Right ventricle myocardium inferior (tissue), 1 donor: ENCODE measurements around the gene FAM20C. TPM values are rescaled to one million over a fixed set of nuclear protein-coding genes. Genes with fewer than 3 reads are reported as not detected.
A peak's percentile ranks its signal among the peaks of the same experiment; 100 is the strongest.

Experiments used
- ATAC-seq: fragments of 200-7000 bp; cut with Tn5 transposase; one replicate; pipeline ENCODE4 v1.9.1; 2020; ENCODE audit warnings: mild to moderate bottlenecking, moderate library complexity
- DNase-seq: peaks from one replicate; pipeline ENCODE4 v3.0.0; 2021; ENCODE audit errors: missing footprints
- intact Hi-C: fragments of 100-400 bp; cut with DNase I; formaldehyde crosslinking; loops from one replicate; pipeline ENCODE4 v1.11.0; 2022
- total RNA-seq: library from RNA; stranded (reverse); fragmentation: NEBNext Ultra II Directional; extraction: Animal tissue kit (Norgen Biotek cat#: 25700); gene quantifications from one replicate; pipeline ENCODE4 v1.2.1, GENCODE V29; 2021
- donor health status: DM: no; HTN: yes; CAD: no; lungs with severe emphysema.

Gene FAM20C
- total RNA-seq, 1 donor from 2014 or later = 26.1 TPM

DNA sequence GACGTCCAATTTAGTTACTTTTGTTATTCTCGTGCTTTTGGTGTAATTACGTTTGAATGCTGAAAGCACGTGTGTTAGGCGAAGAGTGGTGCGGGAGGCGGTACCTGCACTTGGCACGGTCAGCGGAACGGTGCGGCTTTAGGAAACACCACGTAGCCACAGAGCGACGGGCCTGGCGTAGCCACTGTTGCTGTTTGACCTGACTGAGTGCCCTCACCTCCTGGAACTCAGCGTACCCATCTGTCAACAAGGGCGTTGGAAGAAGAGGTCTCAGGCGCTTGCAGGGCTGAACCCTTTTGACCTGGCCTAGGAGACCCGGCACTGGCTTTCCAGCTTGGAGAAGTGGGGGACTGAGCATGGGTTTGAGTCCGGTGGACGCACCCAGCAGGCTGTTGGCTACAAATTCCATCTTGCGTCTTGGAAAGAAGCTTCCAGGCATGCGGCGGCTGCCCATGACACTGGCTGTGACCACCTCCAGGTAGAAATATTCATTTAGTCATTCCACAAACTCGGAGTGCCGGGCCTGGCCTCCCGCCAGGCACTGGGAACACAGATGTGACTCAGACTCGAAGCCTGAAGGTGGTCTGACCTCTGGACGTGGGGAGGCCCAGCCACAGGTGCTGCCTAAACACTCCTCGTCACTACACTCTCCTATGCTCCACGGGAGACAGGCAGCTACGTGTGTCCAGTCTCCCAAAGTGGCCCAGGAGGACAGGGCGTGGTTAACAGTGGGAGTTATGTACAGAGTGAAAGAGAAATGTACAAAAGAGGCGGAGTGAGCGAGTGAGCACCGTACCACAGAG, 22.2 kb downstream of the FAM20C start:
- ATAC-seq (no peak), DNase-seq (no peak)

DNA sequence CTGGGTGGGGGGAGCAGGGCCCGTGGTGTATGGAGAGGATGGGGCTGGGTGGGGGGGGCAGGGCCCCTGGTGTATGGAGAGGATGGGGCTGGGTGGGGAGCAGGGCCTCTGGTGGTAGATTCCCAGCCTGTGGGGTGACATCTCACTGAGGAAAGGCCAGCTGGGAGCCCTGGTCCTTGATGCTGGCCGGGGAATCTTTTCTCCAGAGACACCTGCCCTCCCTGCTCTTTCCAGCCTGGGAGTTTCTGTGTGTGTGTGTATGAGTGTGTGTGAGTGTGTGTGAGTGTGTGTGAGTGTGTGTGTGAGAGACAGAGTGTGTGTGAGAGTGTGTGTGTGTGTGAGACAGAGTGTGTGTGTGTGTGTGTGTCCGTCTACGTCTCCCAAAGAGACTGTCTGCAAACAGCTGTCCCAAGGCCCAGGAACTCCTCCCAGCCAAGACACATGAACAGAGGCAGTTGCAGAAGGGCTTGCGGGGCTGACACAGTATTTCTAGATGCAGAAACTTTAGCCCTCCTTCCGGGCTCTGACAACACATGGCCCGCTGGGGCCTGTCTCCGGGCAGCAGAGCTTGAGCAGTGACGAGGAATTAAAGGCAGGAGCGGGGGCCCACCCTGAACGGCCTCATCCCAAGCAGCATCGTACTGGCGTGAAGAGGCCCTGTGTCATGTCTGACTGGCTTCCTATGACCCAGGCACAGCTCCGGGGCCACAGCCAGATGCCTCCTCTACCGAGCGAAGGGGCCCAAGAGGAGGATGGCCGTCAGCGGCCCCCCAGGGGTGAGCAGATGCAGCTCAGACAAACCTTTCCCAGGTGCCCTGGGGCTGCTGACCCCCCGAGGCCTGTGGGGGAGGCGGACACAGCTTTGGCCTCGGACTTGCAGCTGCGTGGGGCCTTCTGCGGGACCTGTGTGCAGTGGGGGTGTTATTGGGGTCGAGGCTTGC, 24.3 kb downstream of the FAM20C start:
- DNase-seq (no peak), ATAC-seq (peak; percentile 79)
- intact Hi-C loops = no loop called here

More for the DNA sequence above, 22.2 kb downstream of the FAM20C start:
- intact Hi-C loops = no loop called here

DNA sequence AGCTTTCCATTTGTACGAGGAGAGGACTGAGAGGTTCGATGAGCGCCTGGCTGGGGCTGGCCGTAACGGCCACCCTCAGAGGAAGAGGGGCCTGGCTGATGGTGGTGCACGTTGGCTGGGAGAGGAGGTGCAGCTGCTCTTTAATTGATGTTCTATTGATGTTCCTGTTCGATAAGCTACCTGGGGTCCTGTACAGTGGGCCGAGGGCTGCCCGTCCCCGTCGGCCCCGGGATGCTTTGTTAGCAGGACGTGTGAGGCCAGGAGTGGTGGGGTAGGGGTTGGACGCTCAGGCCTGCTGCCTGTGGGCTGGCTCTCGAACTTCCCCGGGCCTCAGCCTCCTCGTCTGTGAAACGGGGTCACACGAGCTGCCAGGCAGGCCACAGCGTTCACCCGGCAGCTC, 25.4 kb downstream of the FAM20C start:
- DNase-seq (no peak), ATAC-seq (no peak)
- intact Hi-C loops = no loop called here

DNA sequence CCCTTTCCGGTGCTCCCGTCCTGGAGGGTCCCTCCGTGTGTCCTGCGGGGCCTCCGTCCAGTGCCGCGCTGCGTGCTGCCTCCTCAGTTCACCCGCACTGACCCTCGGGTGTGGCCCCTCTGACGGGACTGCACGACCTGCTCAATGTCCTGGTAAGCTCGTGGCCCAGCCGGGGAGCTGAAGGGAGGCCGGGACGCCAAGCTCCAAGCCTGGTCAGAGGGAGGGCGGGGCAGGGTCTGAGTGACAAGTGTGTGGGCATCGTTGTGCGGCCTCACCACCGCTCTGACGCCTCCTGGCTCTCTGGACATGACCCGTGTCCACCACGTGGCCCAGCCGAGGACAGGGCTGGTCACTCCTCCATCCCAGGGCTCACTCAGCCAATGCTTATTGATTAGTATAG, 25.9 kb downstream of the FAM20C start:
- DNase-seq (no peak), ATAC-seq (no peak)
- intact Hi-C loops = no loop called here

DNA sequence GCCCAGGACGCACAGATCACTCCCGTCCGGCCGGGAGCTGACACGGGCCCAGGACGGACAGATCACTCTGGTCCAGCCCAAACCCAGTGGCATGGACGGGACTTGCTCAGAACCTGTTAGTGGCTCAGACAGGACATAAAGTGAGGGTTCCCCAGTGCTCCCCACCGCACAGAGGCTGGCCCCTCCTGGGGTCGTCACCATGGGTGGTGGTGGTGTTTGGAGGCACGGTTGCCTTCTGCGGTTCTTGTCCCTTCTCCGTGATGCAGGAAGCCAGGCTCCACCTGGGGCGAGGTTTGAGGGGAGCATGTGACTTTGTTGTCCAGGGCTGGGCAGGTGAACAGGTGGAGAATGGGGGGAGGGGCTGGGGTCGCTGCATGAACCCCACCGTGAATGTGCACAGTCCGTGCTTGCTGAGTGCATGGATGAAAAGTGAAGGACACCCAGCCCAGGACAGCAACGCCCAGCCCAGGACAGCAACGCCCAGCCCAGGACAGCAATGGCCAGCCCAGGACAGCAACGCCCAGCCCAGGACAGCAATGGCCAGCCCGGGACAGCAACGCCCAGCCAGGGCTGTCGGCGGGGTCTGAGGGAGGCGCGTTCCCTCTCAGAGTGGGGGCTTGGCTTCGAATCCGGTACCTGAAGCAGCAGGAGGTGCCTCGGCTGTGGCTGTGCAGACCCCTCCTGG, 26.7 kb downstream of the FAM20C start:
- intact Hi-C loops = no loop called here
- ATAC-seq (no peak), DNase-seq (no peak)

DNA sequence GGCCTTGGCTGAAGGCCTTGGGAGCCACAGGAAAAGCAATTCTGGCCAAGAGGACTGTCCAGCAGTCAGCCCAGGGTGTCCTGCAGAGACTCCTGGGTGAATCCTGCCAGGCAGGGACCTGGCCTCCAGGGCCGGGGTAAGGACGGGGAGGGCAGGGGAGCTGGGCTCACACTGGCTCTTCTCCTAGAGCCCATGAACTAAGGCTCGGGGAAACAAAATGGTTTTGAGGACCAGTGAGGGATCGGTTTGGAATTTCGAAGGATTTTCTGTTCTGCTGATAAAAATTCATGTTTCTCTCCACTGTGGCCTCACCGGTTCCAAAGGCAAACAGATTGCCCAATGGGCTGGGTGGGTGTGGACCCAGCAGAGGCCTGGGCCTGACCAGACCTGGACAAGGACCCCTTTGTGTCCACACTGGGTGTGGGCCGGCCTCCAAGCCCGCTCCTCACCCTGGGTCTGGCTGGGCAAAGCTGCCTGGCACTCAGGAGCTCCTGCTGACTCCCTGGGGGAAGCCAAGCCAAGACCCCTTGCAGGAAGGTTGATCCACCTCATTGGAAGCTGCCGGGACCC, 27.3 kb downstream of the FAM20C start:
- peak; percentile 49 for ATAC-seq
- peak; percentile 67 for DNase-seq
- intact Hi-C loops = no loop called here

DNA sequence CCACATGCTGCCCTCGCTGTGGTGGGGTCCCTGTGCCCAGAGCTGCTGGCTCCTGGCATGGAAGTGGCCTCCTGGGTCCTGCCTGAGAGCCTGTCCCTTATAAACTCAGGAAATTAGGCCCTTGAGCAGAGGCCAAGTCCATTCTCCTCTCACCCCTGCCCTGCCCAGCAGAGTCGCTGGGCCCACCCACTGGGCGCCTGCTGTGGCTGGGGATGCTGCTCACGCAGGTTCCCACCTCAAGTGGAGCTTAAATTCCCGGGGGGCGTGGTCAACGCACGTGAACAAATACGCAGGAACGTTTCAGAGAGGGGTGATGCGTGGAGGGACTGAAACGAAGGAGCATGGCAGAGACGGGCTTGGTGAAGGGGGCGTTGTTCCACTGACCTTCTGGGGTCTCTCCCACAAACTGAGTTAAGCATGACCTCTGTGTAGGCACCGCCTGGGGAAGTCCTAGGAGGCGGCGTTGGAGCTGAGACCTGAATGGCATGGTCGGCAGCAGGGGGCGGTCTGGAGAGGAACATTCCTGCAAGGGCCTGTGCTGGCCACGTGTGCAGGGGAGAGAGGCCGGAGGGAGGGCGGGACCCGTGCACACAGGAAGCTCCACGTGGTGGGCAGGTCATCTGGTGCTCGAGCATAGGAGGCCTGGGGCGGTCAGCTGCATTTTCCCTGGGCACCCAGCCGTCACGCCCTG, 27.9 kb downstream of the FAM20C start:
- intact Hi-C loops = no loop called here
- peak; percentile 26 for DNase-seq
- no peak for ATAC-seq

DNA sequence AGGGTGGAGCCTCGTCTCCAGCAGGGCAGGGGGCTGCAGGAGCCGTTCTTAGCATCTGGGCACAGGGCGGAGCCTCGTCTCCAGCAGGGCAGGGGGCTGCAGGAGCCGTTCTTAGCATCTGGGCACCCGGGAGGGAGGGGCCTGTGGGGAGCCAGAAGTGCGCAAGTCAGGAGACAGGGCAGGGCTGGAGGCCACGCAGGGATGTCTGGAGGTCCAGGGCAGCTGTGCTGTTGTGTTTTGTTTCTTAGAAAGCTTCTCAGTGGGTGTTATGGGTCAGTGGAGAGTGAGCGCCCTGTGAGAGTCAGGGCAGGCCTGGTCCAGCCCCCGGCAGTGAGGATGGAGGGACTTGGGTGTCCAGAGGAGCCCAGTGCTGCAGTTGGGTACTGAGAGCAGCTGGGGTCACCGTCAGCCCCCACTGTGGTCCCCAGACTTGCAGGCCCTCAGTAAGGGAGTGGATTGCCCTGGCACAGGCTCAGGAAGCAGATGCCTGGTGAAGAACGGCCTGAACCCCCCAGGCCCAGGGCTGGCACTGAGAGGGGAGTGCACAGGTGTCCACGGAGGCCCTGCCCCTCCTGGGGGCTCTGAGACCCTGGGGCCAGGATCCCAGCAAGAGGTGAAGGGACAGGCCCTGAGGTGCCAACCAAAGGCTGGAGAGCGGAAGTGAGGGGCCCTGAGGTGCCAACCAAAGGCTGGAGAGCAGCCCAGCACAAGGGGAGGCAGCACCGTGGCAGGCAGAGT, 29.8 kb downstream of the FAM20C start:
- DNase-seq (peak; percentile 39), ATAC-seq (no peak)
- intact Hi-C loops = no loop called here

DNA sequence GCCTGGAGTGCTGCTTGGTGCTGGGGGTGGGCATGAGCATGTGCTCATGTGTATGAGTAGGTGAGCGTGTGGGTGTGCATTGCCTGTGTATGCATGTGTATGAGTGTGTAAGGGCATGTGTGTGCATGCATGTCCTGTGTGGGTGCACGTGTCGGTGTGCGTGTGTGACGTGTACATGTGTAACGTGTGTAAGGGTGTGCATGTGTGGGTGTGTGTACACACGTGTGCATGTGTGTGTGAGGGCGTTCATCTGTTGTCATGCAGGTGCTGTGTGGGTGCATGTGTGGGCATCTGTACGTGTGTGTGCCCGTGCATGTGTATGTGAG, 30.3 kb downstream of the FAM20C start:
- ATAC-seq = no peak
- intact Hi-C loops = no loop called here
- DNase-seq = no peak

DNA sequence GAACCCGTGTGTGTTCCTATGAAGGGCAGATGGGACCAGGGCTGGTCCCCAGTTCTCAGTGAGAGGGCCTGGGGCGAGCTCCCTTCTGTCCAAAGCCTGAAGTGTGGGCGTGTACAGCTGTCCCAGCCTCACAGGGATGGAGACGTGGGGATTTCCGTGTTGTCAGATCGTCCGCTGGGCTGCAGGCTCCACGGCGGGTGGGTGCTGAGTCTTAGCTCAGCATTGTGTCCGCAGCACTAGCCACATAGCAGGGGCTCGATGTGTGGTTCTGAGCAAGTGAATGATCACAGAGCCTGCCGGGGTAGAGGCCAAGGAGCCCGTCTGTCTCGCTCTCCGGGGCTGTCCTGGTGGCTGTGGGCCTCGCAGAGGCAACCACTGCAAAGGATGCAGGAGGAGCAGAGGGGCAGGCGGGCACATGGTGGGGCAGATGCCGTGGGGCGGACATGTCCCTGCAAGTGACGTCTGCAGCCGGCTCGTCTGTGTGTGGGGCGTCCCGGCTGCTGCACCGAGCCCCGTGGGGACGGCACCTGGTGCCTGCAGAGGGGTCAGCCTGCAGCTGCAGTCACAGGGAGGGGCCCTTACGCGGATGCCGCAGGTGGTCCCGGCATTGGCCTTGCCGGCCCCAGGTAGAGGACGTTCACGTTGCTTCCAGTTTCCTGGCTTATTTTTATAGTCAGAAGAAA, 30.9 kb downstream of the FAM20C start:
- no peak for ATAC-seq
- DNase-seq = no peak
- intact Hi-C loops = no loop called here

DNA sequence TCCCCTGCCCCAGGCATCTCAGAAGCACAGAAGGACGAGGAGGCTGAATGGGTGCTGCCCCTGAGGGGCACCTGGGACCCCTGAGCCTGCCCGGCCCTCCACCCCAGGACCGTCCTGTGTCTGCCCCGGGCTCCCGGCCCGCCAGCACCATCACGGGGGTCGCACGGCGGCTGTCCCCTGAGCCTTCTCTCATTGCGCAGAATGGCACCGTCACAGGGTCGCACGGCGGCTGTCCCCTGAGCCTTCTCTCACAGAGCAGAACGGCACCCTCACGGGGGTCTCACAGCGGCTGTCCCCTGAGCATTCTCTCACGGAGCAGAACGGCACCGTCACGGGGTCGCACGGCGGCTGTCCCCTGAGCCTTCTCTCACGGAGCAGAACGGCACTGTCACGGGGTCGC, 31.5 kb downstream of the FAM20C start:
- intact Hi-C loops = no loop called here
- DNase-seq = no peak
- ATAC-seq = no peak

DNA sequence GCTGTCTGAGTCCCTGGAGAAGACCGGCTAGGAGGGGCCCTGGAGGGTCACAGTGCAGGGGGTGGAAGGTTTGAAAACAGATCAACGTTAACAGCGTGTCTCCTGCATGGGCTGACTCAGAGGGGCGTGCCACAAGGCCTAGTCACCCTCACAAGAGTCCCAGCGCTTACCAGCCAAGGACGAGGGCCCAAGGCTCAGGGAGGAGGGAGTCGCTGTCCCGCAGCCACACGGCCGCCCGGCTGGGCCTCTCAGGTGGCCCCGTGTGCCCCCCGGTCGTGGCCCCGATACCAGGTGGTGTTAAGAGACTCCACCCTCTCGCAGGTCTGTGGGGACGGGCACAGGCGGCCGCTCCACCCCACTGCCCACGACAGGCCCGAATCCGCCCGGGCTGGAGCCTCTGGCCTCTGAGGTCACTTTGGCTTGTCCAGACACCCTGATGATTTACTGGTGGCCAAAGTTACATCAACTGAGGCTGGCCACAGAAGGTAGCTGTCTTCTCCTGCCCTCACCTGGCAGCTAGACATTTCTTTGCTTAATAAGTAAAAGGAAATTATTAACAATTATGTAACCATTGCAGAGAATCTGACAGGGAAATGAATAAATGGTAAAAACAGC, 34.0 kb downstream of the FAM20C start:
- DNase-seq (no peak), ATAC-seq (no peak)
- intact Hi-C loops = no loop called here

DNA sequence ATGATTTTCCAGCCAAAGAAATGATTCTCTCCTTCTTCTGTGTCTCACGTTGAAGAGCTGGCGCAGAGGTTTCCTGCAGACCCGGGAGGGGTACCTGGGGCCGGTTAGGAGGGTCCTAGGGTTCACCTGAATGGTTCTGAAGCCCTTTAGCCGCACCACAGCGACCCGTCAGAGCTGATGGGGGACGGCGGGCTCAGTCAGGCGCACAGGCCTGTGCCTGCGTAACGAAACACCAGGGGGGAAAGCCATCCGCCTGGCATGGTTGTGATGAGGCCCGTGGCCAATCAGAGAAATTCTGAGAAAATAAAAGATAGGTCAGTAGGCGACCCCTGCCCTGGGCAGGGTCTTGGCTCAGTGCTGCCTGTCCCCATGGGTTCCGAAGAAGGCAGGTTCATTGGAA, 35.6 kb downstream of the FAM20C start:
- ATAC-seq (no peak), DNase-seq (no peak)
- intact Hi-C loops = no loop called here

DNA sequence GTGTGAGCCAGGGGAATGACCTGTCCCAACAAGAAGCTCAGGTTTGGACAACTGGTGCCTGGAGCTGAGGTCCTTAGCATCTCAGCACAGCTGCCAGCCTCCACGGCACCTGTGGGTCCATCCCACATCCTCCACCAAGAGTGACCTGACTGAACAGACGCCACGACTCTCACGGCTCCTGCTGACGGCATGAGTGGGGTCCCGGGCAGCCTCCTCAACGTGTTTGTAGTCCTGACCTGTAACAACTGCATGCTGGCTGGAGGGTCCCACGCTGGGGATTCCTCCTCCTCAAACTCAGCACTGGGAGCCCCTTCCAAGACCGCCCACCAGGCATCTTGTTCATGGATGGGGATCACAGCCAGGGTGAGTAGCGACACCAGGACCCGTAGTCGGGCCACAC, 36.2 kb downstream of the FAM20C start:
- intact Hi-C loops = no loop called here

DNA sequence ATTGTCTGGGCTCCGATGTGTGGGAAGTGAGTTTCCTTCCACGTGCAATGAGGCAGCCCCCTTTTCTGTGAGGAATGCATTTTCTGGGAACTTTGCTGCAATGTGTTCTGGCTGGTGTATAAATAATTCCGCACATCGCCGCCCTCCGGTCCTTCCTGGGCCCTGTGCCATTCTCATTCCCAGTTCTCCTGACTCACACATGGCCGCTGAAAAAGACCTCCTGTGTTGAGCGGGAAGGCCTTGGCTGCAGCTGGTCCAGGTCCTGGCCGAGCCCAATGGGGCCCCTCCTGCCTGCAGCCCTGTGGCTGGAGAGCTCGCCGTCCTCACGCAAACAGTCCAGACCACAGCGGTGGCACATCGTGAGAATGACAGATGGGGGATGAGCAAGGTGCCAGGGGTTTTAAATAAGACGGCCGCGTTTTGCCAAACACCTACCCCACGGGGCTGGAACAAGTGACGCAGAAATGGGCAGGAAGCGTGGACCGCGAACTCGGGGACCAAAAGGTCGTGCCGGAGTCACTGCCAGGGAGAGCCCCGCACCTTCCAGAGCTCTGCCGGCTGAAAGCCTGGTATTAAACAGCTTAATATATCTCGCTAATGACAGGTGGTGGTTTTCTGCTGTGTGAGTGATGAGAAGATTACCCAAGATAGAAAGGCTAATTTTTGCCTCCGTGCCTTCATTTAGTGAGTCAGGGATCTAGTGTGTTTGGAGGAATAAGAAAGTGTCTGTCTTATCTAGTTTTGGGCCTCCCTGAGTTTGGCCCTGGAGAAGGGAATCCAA, 37.0 kb downstream of the FAM20C start:
- peak; percentile 78 for DNase-seq
- ATAC-seq = peak; percentile 83
- intact Hi-C loops = no loop called here

More for the DNA sequence above, 36.2 kb downstream of the FAM20C start:
- ATAC-seq (no peak), DNase-seq (no peak)

DNA sequence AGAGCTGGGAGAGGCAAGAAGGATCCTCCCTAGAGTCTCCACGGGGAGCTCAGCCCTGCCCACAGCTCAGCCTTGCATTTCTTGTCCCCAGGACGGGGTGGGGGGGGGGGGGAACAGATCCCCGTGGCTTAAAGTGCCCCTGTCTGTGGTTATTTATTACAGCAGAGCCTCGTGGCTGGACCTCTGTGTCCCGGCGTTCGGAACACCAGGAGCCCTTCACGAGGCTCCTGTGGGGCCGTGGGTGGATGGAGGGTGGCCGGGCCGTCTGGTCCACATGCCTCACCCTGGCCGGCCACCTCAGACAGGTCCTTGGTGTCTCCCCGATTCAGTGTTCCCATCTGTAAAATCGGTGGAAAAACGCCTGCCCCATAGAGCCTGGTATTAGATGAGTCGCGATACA, 37.9 kb downstream of the FAM20C start:
- ATAC-seq = no peak
- intact Hi-C loops = loop anchor here (5.0 kb wide), 1 partner anchor 38 kb away; the partner anchor contains the start of gene FAM20C
- no peak for DNase-seq
